ENCODE measurements around the gene RELN. TPM values are rescaled to one million over a fixed set of nuclear protein-coding genes. Genes with fewer than 3 reads are reported as not detected.

Gene RELN
- total RNA-seq, 4 donors from 2014 or later: 2.5 to 10.1 (median 6.5) TPM

DNA sequence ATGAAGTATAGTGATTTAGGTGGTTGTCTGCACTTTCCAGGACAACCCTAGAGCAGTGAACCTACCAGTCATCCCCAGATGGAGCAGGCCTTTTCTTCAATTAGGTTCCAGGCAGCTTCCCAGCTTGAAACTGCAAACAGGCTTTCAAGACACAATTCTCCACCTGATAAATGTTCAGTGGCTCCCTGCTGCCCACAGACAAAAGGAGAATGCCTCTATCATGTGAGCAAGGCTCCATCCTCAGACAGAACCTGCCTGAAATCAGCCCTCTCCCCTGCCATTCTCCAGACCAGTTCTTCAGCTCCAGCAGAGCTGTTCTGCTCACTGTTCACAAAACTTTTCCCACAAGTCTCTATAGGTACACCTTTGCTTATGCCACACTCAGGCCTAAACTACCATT, 22.1 kb downstream of the RELN start:
- Histone ChIP-seq H3K27me3 (no peaks in the 10 kb centered on the region), H3K36me3 (no peaks in the 10 kb centered on the region), H3K27ac (replicated peaks in 1 of 4) (no peak overlapping the region), H3K4me1 (no peaks in the 10 kb centered on the region), H3K9me3 (no peaks in the 10 kb centered on the region), H3K4me3 (no peak overlapping the region)
- TF ChIP-seq POLR2A (IDR thresholded peaks at IDR 0.05; ENCODE audit: low read depth): no peak
- no peak for TF ChIP-seq EP300 (IDR thresholded peaks at IDR 0.05)
- TF ChIP-seq, protein P1, sequence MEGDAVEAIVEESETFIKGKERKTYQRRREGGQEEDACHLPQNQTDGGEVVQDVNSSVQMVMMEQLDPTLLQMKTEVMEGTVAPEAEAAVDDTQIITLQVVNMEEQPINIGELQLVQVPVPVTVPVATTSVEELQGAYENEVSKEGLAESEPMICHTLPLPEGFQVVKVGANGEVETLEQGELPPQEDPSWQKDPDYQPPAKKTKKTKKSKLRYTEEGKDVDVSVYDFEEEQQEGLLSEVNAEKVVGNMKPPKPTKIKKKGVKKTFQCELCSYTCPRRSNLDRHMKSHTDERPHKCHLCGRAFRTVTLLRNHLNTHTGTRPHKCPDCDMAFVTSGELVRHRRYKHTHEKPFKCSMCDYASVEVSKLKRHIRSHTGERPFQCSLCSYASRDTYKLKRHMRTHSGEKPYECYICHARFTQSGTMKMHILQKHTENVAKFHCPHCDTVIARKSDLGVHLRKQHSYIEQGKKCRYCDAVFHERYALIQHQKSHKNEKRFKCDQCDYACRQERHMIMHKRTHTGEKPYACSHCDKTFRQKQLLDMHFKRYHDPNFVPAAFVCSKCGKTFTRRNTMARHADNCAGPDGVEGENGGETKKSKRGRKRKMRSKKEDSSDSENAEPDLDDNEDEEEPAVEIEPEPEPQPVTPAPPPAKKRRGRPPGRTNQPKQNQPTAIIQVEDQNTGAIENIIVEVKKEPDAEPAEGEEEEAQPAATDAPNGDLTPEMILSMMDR (IDR thresholded peaks at IDR 0.05): no peak
- intact Hi-C loops (cut with DNase I): no loop called here
- no peak for DNase-seq (ENCODE audit: extremely low spot score)

DNA sequence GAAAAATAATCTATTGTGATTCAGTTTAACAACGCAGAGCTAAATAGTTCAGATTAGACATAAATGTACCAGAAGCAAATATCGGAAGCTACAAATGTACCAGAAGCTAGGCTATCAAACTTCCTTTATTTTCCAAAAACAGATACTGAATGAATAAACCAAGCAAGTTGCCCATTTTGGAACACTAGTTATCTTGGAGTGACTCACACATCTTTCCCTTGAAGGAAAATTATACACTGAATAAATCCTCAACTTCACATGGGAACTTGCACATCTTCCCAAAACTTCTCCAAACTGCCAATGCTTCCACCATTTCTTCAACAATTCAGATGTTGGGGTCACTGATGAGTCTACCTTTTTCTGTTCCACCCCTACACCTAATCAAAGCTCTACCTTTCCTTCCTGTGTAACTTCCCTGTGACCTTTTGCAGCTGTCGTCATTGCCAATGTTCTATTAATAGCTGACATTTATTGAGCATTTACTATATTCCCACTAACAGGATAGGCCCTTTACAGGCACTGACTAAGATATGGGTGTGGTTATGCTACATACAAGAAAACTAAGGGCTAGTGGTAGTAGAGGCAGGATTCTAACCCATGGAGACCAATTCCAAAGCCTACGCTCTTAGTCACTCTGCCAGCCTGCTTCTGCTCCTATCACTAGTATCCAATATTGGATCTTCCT, 22.7 kb downstream of the RELN start:
- WGBS: 90% methylated on average over 4 of the region's 4 CpGs
- Histone ChIP-seq H3K9me3 (no peaks in the 10 kb centered on the region), H3K27me3 (no peaks in the 10 kb centered on the region), H3K4me1 (no peaks in the 10 kb centered on the region), H3K27ac (replicated peaks in 1 of 4) (no peak overlapping the region), H3K36me3 (no peaks in the 10 kb centered on the region), H3K4me3 (no peak overlapping the region)
- TF ChIP-seq, protein P1 (IDR thresholded peaks at IDR 0.05): no peak
- TF ChIP-seq POLR2A (IDR thresholded peaks at IDR 0.05; ENCODE audit: low read depth) (no peak), EP300 (IDR thresholded peaks at IDR 0.05) (no peak), POLR2AphosphoS5 (IDR thresholded peaks at IDR 0.05) (no peak)
- intact Hi-C loops (cut with DNase I): no loop called here
- no peak for DNase-seq (ENCODE audit: extremely low spot score)

DNA sequence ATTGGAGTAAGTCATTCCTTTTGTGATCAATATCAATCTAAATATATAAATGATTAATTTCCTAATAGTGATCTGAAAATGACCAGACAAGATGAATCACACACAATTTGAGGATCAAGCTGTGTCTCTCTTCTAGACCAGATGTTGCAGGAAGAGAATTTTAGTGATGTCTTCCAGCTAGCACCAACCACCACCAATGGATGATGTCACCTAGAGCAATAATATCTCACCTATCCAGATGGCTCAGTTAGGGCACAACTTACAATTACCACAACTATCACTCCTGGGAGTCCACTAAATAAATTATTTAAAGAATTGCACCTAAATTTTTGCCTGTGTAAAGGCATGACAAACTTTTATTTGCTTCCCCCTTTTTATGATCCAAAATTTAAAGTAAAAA, 25.2 kb downstream of the RELN start:
- no peak for DNase-seq (ENCODE audit: extremely low spot score)
- H3K36me3 ChIP-seq: no peaks in the 10 kb centered on the region
- intact Hi-C loops (cut with DNase I): no loop called here
- H3K4me3 ChIP-seq: no peak overlapping the region
- TF ChIP-seq, protein P1 (IDR thresholded peaks at IDR 0.05): no peak
- TF ChIP-seq POLR2A (IDR thresholded peaks at IDR 0.05; ENCODE audit: low read depth) (no peak), POLR2AphosphoS5 (IDR thresholded peaks at IDR 0.05) (no peak), EP300 (IDR thresholded peaks at IDR 0.05) (no peak)
- no peaks in the 10 kb centered on the region for H3K9me3 ChIP-seq
- peaks cover 0 to 13% (median 0%) of the 10 kb centered on the region in 4 donors for H3K27me3 ChIP-seq
- H3K4me1 ChIP-seq: no peaks in the 10 kb centered on the region
- no peak overlapping the region for H3K27ac ChIP-seq (replicated peaks in 1 of 4)

DNA sequence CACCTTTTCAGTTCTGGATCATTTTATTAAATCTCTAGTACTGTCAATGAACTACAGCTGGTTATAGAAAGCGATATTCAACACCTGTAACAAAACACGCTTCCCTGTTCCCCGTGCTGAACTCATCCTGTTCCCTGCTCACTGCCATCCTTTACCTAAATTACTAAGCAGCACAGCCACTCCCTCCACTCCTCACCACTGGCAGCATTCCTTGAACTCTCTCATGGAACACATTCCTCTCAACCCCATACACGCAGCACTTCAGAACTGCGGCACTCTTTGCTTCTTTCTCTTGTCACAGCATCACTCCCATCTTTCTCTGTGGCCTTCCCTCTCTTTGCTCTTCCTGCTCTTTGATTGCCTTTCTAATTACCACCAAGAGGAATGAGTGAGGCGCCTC, 27.4 kb downstream of the RELN start:
- H3K27me3 ChIP-seq: peaks cover 0 to 13% (median 0%) of the 10 kb centered on the region in 4 donors
- 56% methylated on average over 6 of the region's 6 CpGs for WGBS
- peaks cover 0 to under 1% (median 0%) of the 10 kb centered on the region in 4 donors for H3K4me1 ChIP-seq
- H3K27ac ChIP-seq (replicated peaks in 1 of 4): no peak overlapping the region
- H3K4me3 ChIP-seq: no peak overlapping the region
- intact Hi-C loops (cut with DNase I): no loop called here
- H3K9me3 ChIP-seq: no peaks in the 10 kb centered on the region
- DNase-seq (ENCODE audit: extremely low spot score): no peak
- TF ChIP-seq POLR2A (IDR thresholded peaks at IDR 0.05; ENCODE audit: low read depth) (no peak), EP300 (IDR thresholded peaks at IDR 0.05) (no peak), POLR2AphosphoS5 (IDR thresholded peaks at IDR 0.05) (no peak)
- TF ChIP-seq, protein P1 (IDR thresholded peaks at IDR 0.05): no peak
- H3K36me3 ChIP-seq: no peaks in the 10 kb centered on the region
